Adrenal gland (tissue), 5 donors: ENCODE measurements around the gene GNPTG.

ENCODE experiments used
- POLR2A ChIP-seq, 2 donors: fragments of 450-650 bp; IDR thresholded peaks; one replicate each; pipeline ENCODE4 v1.6.1; 2017; ENCODE audit warnings: antibody characterized with exemption in 2 of 2, mild to moderate bottlenecking in 2 of 2, moderate library complexity in 1 of 2
- TF ChIP-seq, protein P1 (sequence below), 6 experiments: fragments of 450-650 bp in 4 of 6; fragments of 200-600 bp in 2 of 6; sonication (generic) in 1 of 6; IDR thresholded peaks; 1 replicate in 5 of 6; 2 replicates in 1 of 6; pipeline versions ENCODE4 v1.5.1 to v1.8.0; 2016 to 2021; ENCODE audit warnings: antibody characterized with exemption in 6 of 6, mild to moderate bottlenecking in 2 of 6, moderate library complexity in 1 of 6
- donor health status: DM: no; HTN: no; CAD: no.

DNA sequence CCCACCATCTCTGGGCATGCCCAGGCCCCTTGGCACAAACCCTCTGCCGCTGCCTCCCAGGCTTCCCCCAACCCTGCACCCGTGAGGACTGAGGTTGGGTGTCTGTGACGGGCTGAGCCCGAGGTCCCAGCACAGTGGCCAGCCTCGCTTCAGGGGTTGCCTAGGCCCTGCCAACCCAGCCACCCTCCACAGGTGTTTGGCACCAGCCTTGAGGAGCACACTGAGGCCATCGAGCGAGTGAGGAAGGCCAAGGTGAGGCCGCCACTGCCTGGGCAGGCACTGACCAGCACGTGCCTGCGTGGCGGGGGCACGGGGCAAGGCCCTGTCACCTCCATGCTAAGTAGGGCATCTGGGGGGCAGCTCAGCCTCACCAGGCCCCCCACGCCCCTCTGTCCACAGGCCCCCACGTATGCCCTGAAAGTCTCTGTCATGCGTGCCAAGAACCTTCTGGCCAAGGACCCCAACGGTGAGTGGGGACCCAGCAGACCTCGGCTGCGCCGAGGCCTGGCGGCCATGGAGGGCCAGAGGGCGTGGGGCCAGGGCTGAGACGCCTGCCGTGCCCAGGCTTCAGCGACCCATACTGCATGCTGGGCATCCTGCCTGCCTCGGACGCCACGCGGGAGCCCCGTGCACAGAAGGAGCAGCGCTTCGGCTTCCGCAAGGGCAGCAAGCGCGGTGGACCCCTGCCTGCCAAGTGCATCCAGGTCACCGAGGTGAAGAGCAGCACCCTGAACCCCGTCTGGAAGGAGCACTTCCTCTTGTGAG, 10.8 kb upstream of the GNPTG start:
- TF ChIP-seq, protein P1, sequence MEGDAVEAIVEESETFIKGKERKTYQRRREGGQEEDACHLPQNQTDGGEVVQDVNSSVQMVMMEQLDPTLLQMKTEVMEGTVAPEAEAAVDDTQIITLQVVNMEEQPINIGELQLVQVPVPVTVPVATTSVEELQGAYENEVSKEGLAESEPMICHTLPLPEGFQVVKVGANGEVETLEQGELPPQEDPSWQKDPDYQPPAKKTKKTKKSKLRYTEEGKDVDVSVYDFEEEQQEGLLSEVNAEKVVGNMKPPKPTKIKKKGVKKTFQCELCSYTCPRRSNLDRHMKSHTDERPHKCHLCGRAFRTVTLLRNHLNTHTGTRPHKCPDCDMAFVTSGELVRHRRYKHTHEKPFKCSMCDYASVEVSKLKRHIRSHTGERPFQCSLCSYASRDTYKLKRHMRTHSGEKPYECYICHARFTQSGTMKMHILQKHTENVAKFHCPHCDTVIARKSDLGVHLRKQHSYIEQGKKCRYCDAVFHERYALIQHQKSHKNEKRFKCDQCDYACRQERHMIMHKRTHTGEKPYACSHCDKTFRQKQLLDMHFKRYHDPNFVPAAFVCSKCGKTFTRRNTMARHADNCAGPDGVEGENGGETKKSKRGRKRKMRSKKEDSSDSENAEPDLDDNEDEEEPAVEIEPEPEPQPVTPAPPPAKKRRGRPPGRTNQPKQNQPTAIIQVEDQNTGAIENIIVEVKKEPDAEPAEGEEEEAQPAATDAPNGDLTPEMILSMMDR (IDR thresholded peaks at IDR 0.05) = no peak
- TF ChIP-seq POLR2A (IDR thresholded peaks at IDR 0.05) = no peak
